Gastroesophageal sphincter (tissue), 3 donors: ENCODE data around the gene HSBP1L1.

ENCODE experiments used
- POLR2A ChIP-seq, 2 donors: fragments of 450-650 bp; IDR thresholded peaks; one replicate each; pipeline ENCODE4 v1.6.1; 2017; ENCODE audit warnings: antibody characterized with exemption in 2 of 2, mild to moderate bottlenecking in 2 of 2, moderate library complexity in 1 of 2
- POLR2AphosphoS5 ChIP-seq: sonication (generic); formaldehyde crosslinking; IDR thresholded peaks from one replicate; pipeline ENCODE4 v1.6.1; 2017; ENCODE audit warnings: antibody characterized with exemption
- TF ChIP-seq, protein P1 (sequence below), 4 experiments: fragments of 200-600 bp in 2 of 4; fragments of 450-650 bp in 2 of 4; sonication (generic) in 1 of 4; IDR thresholded peaks; one replicate each; pipeline ENCODE4 v1.5.1; 2017 to 2019; ENCODE audit warnings: antibody characterized with exemption in 4 of 4, mild to moderate bottlenecking in 2 of 4, moderate library complexity in 2 of 4

DNA sequence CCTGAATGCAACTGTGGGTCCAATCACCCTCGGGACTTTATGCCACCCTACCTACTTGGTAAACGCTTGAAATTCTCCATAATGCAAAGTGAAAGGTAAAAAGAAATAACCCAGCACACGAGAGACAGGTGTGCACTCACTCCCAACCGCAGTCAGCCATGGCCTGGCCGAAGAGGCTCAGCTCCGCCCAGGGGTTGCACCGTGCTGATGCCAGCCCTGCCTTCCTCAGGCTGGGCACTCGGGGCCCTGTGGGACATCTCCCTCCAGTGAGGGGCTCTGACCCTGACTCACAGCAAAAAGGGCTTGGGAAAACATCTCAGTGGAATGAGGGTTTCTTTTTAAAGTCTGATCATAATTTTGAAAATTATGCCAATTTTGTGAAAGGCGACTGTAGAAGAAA is 26.2 kb upstream of the HSBP1L1 start:
- TF ChIP-seq, protein P1, sequence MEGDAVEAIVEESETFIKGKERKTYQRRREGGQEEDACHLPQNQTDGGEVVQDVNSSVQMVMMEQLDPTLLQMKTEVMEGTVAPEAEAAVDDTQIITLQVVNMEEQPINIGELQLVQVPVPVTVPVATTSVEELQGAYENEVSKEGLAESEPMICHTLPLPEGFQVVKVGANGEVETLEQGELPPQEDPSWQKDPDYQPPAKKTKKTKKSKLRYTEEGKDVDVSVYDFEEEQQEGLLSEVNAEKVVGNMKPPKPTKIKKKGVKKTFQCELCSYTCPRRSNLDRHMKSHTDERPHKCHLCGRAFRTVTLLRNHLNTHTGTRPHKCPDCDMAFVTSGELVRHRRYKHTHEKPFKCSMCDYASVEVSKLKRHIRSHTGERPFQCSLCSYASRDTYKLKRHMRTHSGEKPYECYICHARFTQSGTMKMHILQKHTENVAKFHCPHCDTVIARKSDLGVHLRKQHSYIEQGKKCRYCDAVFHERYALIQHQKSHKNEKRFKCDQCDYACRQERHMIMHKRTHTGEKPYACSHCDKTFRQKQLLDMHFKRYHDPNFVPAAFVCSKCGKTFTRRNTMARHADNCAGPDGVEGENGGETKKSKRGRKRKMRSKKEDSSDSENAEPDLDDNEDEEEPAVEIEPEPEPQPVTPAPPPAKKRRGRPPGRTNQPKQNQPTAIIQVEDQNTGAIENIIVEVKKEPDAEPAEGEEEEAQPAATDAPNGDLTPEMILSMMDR (IDR thresholded peaks at IDR 0.05) = no peak
- TF ChIP-seq POLR2A (IDR thresholded peaks at IDR 0.05) (no peak), POLR2AphosphoS5 (no peak)
